A673 (cell line): ENCODE results near the gene SLC2A3.
"Not testable (repeated sequence)": the region's sequence is repeated elsewhere in the genome, so short reads cannot be mapped to it uniquely, and the experiment has no call there.

Experiments used
- CTCF ChIP-seq: fragments of 300-800, 200-600 bp; sonication (generic); conservative IDR thresholded peaks from 2 replicates; pipeline ENCODE4 v1.5.1; 2017; ENCODE audit warnings: low read depth, mild to moderate bottlenecking, antibody characterized with exemption, low read length, moderate library complexity, mixed read lengths
- EZH2 ChIP-seq: fragments of 200-600 bp; sonication (generic); IDR thresholded peaks from 2 replicates; pipeline ENCODE4 v1.6.1; 2017; ENCODE audit warnings: borderline replicate concordance, low read depth, mild to moderate bottlenecking, mixed read lengths, antibody characterized with exemption, low read length; ENCODE audit not compliant: poor library complexity, severe bottlenecking

GRCh38 chr12:7880952-7881735 is 54.8 kb downstream of the SLC2A3 start:
- TF ChIP-seq CTCF, EZH2: not testable (repeated sequence)
